Measurements from ENCODE around the gene SLC39A3.

SLC39A3 gene

GRCh38 chr19:2721570-2722540 is 18.0 kb downstream of the SLC39A3 start:
- TF ChIP-seq CTCF (IDR thresholded peaks at IDR 0.05; ENCODE audit: insufficient read depth, low read depth, low read length, missing control alignments), result no peak
- H3K4me3 ChIP-seq (ENCODE audit: low read length), result no peak overlapping the region
- DNase-seq (ENCODE audit: low read depth), result no peak

DNA sequence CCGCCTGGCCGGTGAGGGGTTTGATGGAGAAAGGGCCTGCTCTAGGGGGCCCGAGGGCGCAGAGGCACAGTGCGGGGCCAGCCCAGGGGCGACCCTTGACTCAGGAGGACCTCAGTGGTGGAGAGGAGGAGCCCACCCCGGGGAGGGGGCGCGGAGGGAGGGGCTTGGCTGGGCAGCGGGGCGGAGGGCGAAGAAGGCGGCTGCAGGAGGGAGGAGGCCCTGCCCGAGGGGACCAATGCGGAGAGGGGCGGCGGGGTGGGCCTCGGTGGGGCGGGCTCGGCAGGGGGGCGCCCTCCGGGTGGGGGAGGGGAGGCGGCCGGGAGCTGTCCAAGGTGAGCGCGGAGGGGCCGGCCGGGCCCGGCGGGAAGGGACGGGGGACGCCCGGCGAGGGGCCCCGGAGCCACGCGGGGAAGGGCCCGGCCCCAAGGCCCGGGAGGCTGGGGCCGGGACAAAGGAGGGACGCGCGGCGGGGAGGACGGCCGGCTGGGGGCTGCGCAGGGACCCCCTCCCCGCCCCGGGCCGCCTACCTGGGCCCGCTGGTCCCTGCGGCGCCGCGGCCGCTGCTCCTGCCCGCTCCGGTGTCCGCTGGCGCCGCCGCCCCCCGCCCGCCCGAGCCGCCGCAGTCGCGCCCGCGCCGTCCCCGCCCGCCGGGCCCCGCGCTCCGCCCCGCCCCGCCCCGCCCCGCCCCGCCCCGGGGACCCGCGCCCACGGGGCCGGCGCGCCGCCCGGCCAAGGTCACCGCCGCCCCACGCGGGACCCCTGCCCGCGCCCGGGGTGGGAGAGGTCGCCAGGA is 18.8 kb downstream of the SLC39A3 start, which contains the start of gene DIRAS1:
Gene DIRAS1 (minus strand): TSS at position 596 of the 793 bp plus-strand sequence. CDS start 3,566 bp downstream, outside the sequence.
- no peak for TF ChIP-seq CTCF (IDR thresholded peaks at IDR 0.05; ENCODE audit: insufficient read depth, low read depth, low read length, missing control alignments)
- no peak for DNase-seq (ENCODE audit: low read depth)
- H3K4me3 ChIP-seq (ENCODE audit: low read length), result no peak within 1 kb of the TSS

GRCh38 chr19:2719920-2720776 is 19.7 kb downstream of the SLC39A3 start:
- H3K4me3 ChIP-seq (ENCODE audit: low read length), result no peak overlapping the region
- no peak for DNase-seq (ENCODE audit: low read depth)
- no peak for TF ChIP-seq CTCF (IDR thresholded peaks at IDR 0.05; ENCODE audit: insufficient read depth, low read depth, low read length, missing control alignments)

GRCh38 chr19:2719232-2719735 is 20.5 kb downstream of the SLC39A3 start:
- H3K4me3 ChIP-seq (ENCODE audit: low read length), result no peak overlapping the region
- TF ChIP-seq CTCF (IDR thresholded peaks at IDR 0.05; ENCODE audit: insufficient read depth, low read depth, low read length, missing control alignments), result no peak
- no peak for DNase-seq (ENCODE audit: low read depth)

- no peak overlapping the region for H3K4me3 ChIP-seq (ENCODE audit: low read length)
- no peak for DNase-seq (ENCODE audit: low read depth)
- TF ChIP-seq CTCF (IDR thresholded peaks at IDR 0.05; ENCODE audit: insufficient read depth, low read depth, low read length, missing control alignments), result no peak
Measured at GRCh38 chr19:2717638-2718541, 21.9 kb downstream of the SLC39A3 start.
